WERI-Rb-1 (cell line): ENCODE results near the gene ARRDC5.

ENCODE experiments used
- DNase-seq: peaks from one replicate; pipeline ENCODE4 v3.0.0-alpha.2; 2020
- H3K27ac ChIP-seq: fragments of 250-450 bp; sonication (Bioruptor Pico); 2 replicates; pipeline ENCODE4 v1.5.1; 2020; ENCODE audit warnings: mild to moderate bottlenecking, moderate library complexity
- H3K27me3 ChIP-seq: fragments of 250-450 bp; sonication (Bioruptor Pico); 2 replicates; pipeline ENCODE4 v1.5.1; 2021; ENCODE audit warnings: mild to moderate bottlenecking, low read depth, moderate library complexity; ENCODE audit not compliant: insufficient read depth, severe bottlenecking
- H3K36me3 ChIP-seq: fragments of 250-450 bp; sonication (Bioruptor Pico); 2 replicates; pipeline ENCODE4 v1.5.1; 2020; ENCODE audit warnings: mild to moderate bottlenecking, moderate library complexity
- H3K4me3 ChIP-seq: 2 replicates; pipeline ENCODE4 v1.5.1; 2011; ENCODE audit warnings: low read depth, mild to moderate bottlenecking, control low read depth, low read length
- H3K9me3 ChIP-seq: fragments of 250-450 bp; sonication (Bioruptor Pico); 2 replicates; pipeline ENCODE4 v1.5.1; 2021; ENCODE audit warnings: mild to moderate bottlenecking, moderate library complexity; ENCODE audit not compliant: severe bottlenecking
- TF ChIP-seq, protein P1 (sequence below): IDR thresholded peaks from 2 replicates; pipeline ENCODE4 v1.5.1; 2011; ENCODE audit warnings: low read depth, mild to moderate bottlenecking, control low read depth, inconsistent platforms, low read length

Gene ARRDC5

GRCh38 chr19:4922530-4923275 is 20.0 kb upstream of the ARRDC5 start:
- DNase-seq = peak; percentile 86
- peaks cover 88% of the 10 kb centered on the region for H3K36me3 ChIP-seq
- TF ChIP-seq, protein P1, sequence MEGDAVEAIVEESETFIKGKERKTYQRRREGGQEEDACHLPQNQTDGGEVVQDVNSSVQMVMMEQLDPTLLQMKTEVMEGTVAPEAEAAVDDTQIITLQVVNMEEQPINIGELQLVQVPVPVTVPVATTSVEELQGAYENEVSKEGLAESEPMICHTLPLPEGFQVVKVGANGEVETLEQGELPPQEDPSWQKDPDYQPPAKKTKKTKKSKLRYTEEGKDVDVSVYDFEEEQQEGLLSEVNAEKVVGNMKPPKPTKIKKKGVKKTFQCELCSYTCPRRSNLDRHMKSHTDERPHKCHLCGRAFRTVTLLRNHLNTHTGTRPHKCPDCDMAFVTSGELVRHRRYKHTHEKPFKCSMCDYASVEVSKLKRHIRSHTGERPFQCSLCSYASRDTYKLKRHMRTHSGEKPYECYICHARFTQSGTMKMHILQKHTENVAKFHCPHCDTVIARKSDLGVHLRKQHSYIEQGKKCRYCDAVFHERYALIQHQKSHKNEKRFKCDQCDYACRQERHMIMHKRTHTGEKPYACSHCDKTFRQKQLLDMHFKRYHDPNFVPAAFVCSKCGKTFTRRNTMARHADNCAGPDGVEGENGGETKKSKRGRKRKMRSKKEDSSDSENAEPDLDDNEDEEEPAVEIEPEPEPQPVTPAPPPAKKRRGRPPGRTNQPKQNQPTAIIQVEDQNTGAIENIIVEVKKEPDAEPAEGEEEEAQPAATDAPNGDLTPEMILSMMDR = no peak
- no peaks in the 10 kb centered on the region for H3K27me3 ChIP-seq
- no peak overlapping the region for H3K4me3 ChIP-seq
- peak overlapping the region; percentile 65 for H3K27ac ChIP-seq
- no peaks in the 10 kb centered on the region for H3K9me3 ChIP-seq

DNA sequence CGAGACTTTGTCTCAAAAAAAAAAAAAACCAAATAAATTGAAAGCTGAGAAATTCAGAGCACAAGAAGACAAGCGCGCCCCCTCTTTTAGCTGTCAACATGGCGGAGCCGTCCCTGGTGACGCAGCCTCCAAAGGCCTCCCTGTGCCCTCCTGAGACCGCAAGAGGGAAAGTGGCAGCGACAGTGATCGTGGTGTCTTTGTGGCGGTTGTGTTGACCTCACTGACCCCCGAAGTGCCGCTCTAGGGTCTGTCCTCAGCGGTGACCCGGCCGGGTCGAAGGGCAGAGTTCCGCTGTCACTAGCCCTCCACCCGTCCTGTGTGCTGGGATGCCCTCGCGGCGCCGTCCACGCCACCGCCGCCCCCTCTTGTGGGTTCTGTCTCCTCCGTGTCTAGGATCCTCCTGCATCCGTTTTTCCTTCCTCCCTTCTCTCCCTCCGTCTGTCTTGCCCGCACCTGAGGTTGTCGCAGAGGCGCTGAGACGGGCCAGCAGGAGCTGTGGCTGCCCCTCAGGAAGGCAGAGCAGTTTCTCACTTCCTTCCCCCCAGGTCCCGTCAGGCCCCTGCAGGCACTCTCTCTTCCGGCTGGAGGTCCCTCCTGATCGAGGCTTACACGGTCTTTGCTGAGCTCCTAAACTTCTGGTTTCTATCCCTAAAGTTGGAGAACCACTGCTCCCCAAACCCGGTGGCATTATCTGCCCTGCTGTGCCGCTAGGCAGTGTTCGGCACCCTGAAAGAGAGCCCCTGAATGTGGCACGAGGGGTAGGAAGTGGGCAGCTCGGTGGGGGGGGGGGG is 13.8 kb upstream of the ARRDC5 start:
- Histone ChIP-seq H3K27me3 (no peaks in the 10 kb centered on the region), H3K4me3 (no peak overlapping the region), H3K36me3 (peaks cover 95% of the 10 kb centered on the region), H3K9me3 (no peaks in the 10 kb centered on the region), H3K27ac (no peak overlapping the region)
- DNase-seq = no peak
- TF ChIP-seq, protein P1 = no peak

DNA sequence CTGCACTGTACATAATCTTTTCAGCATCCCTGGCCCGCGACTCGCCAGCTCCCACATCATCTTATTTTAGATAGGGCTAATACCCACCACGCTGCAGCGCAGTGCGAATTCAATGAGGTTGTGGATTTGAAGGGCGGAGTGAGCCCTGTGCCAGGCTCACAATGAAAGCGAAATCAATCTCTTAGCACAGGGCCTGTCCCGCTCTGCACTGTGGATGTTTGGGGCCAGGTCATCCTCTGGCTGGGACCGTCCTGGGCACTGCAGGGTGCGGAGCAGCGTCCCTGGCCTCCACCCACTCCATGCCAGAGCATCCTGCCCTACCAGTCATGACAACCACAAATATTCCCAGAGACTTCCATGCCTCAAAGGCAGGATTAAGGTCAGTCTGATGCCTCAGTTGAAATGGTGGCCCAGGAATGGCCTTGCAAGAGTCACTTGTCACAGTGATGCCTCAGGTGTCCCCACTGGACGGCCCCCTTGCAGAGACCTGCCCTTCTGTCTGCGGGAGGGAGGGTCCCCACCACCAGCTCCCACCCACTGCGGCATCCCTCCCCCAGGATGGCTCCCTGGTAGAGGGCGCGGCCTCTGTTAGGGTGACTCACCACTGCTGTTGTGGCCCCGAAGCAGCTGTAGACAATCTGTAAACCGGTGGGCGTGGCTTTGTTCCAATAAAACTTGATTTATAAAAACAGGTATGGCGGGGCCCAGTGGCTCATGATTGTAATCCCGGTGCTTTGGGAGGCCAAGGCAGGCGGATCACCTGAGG is 12.2 kb upstream of the ARRDC5 start:
- no peaks in the 10 kb centered on the region for H3K9me3 ChIP-seq
- no peaks in the 10 kb centered on the region for H3K27me3 ChIP-seq
- no peak for DNase-seq
- H3K36me3 ChIP-seq = peaks cover 92% of the 10 kb centered on the region
- TF ChIP-seq, protein P1 = no peak
- no peak overlapping the region for H3K4me3 ChIP-seq
- H3K27ac ChIP-seq = no peak overlapping the region

GRCh38 chr19:4913996-4914735 is 11.5 kb upstream of the ARRDC5 start:
- TF ChIP-seq, protein P1 = no peak
- Histone ChIP-seq H3K9me3 (no peaks in the 10 kb centered on the region), H3K27ac (no peak overlapping the region), H3K36me3 (peaks cover 88% of the 10 kb centered on the region), H3K4me3 (no peak overlapping the region), H3K27me3 (no peaks in the 10 kb centered on the region)
- DNase-seq = no peak
